Measurements from ENCODE around the gene FEZ2. TPM values are rescaled to one million over a fixed set of nuclear protein-coding genes. Genes with fewer than 3 reads are reported as not detected.

FEZ2 gene
- total and polyA plus RNA-seq, 12 donors, result 16.4 to 51.7 (median 40.6) TPM

GRCh38 chr2:36515538-36515937 lies 82.4 kb downstream of the FEZ2 start:
- H3K4me3 ChIP-seq, result no peak overlapping the region
- ATAC-seq (no peak), DNase-seq (no peak)
- no peaks in the 10 kb centered on the region for H3K27me3 ChIP-seq
- intact Hi-C loops (cut with DNase I), result loop anchor here in 2 of 10 donors (10.0 kb wide), 1 partner anchor 149 kb away; no protein-coding TSS in a partner anchor
- no peaks in the 10 kb centered on the region for H3K4me1 ChIP-seq
- TF ChIP-seq, protein P1, sequence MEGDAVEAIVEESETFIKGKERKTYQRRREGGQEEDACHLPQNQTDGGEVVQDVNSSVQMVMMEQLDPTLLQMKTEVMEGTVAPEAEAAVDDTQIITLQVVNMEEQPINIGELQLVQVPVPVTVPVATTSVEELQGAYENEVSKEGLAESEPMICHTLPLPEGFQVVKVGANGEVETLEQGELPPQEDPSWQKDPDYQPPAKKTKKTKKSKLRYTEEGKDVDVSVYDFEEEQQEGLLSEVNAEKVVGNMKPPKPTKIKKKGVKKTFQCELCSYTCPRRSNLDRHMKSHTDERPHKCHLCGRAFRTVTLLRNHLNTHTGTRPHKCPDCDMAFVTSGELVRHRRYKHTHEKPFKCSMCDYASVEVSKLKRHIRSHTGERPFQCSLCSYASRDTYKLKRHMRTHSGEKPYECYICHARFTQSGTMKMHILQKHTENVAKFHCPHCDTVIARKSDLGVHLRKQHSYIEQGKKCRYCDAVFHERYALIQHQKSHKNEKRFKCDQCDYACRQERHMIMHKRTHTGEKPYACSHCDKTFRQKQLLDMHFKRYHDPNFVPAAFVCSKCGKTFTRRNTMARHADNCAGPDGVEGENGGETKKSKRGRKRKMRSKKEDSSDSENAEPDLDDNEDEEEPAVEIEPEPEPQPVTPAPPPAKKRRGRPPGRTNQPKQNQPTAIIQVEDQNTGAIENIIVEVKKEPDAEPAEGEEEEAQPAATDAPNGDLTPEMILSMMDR (IDR thresholded peaks at IDR 0.05), result no peak
- 95 to 96% methylated on average over 7 of the region's 7 CpGs for WGBS, 2 donors
- H3K36me3 ChIP-seq, result peaks cover 0 to 100% (median 59%) of the 10 kb centered on the region in 9 donors
- no peaks in the 10 kb centered on the region for H3K9me3 ChIP-seq
- H3K27ac ChIP-seq, result no peak overlapping the region

DNA sequence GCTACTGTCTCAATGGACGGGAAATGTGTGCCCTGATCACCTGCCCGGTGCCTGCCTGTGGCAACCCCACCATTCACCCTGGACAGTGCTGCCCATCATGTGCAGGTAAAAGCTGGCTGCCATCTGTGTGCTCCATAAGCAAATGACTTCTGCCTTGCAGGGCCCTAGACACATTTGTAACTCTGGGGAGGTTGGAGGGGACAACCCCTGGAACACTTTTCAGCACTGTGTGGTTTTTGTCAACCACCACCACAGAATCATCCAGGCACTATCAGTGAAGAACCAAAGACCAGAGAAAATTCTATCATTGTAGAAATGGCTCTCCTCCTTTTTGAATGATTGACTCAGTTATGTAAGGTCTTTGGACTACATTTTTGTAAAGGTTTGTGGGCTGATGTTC lies 84.3 kb downstream of the FEZ2 start:
- no peaks in the 10 kb centered on the region for H3K27me3 ChIP-seq
- H3K4me1 ChIP-seq, result no peaks in the 10 kb centered on the region
- H3K4me3 ChIP-seq, result no peak overlapping the region
- ATAC-seq (no peak), DNase-seq (no peak)
- TF ChIP-seq, protein P1 (IDR thresholded peaks at IDR 0.05), result no peak
- peaks cover 0 to 100% (median 57%) of the 10 kb centered on the region in 9 donors for H3K36me3 ChIP-seq
- H3K9me3 ChIP-seq, result no peaks in the 10 kb centered on the region
- no peak overlapping the region for H3K27ac ChIP-seq
- intact Hi-C loops (cut with DNase I), result loop anchor here in 2 of 10 donors (10.0 kb wide), 1 partner anchor 151 kb away; no protein-coding TSS in a partner anchor
- 96 to 100% methylated on average over 2 of the region's 2 CpGs for WGBS, 2 donors

GRCh38 chr2:36512705-36513104 lies 85.3 kb downstream of the FEZ2 start:
- ATAC-seq (no peak), DNase-seq (no peak)
- H3K27ac ChIP-seq, result no peak overlapping the region
- no peak overlapping the region for H3K4me3 ChIP-seq
- peaks cover 0 to 90% (median 51%) of the 10 kb centered on the region in 9 donors for H3K36me3 ChIP-seq
- no peaks in the 10 kb centered on the region for H3K27me3 ChIP-seq
- intact Hi-C loops (cut with DNase I), result loop anchor here in 2 of 10 donors (10.0 kb wide), 1 partner anchor 152 kb away; no protein-coding TSS in a partner anchor
- WGBS, 2 donors, result 81 to 83% methylated on average over 3 of the region's 3 CpGs
- H3K9me3 ChIP-seq, result no peaks in the 10 kb centered on the region
- TF ChIP-seq, protein P1 (IDR thresholded peaks at IDR 0.05), result no peak
- no peaks in the 10 kb centered on the region for H3K4me1 ChIP-seq

GRCh38 chr2:36511858-36512603 lies 85.9 kb downstream of the FEZ2 start:
- H3K27me3 ChIP-seq, result no peaks in the 10 kb centered on the region
- TF ChIP-seq, protein P1 (IDR thresholded peaks at IDR 0.05), result no peak
- DNase-seq (no peak), ATAC-seq (no peak)
- H3K27ac ChIP-seq, result no peak overlapping the region
- H3K4me1 ChIP-seq, result no peaks in the 10 kb centered on the region
- intact Hi-C loops (cut with DNase I), result loop anchor here in 2 of 10 donors (10.0 kb wide), 1 partner anchor 153 kb away; no protein-coding TSS in a partner anchor
- H3K36me3 ChIP-seq, result peaks cover 0 to 86% (median 48%) of the 10 kb centered on the region in 9 donors
- 93 to 94% methylated on average over 9 of the region's 9 CpGs for WGBS, 2 donors
- no peak overlapping the region for H3K4me3 ChIP-seq
- H3K9me3 ChIP-seq, result no peaks in the 10 kb centered on the region

Data from heart right ventricle (tissue), 16 donors.